ENCODE results near the gene KCNN3.

- TF ChIP-seq CTCF (IDR thresholded peaks at IDR 0.05) = no peak
- TF ChIP-seq EP300 (IDR thresholded peaks at IDR 0.05) = no peak
Measured at GRCh38 chr1:154857441-154858215, 12.5 kb downstream of the KCNN3 start.
